Chondrocyte (in vitro differentiated cells): Measurements from ENCODE around the gene KRTAP5-3. TPM values are rescaled to one million over a fixed set of nuclear protein-coding genes. Genes with fewer than 3 reads are reported as not detected.

Experiments used
- DNase-seq: peaks from one replicate; pipeline ENCODE4 v3.0.0; 2021; ENCODE audit warnings: mixed read lengths, low spot score
- H3K27ac Mint-ChIP-seq: one replicate; pipeline ENCODE4 v1.8.0; 2021; ENCODE audit warnings: mild to moderate bottlenecking, moderate library complexity, mixed read lengths; ENCODE audit not compliant: unreplicated experiment
- H3K27me3 Mint-ChIP-seq: 2 replicates; pipeline ENCODE4 v1.8.0; 2021; ENCODE audit warnings: low read depth, mixed read lengths
- H3K36me3 Mint-ChIP-seq: 2 replicates; pipeline ENCODE4 v1.8.0; 2021; ENCODE audit warnings: low read depth, mixed read lengths
- H3K4me1 Mint-ChIP-seq: 2 replicates; pipeline ENCODE4 v1.8.0; 2021; ENCODE audit warnings: low read depth, mild to moderate bottlenecking, mixed read lengths
- H3K4me3 Mint-ChIP-seq: one replicate; pipeline ENCODE4 v1.8.0; 2021; ENCODE audit warnings: mild to moderate bottlenecking, moderate library complexity, mixed read lengths; ENCODE audit not compliant: unreplicated experiment
- H3K9me3 Mint-ChIP-seq: 2 replicates; pipeline ENCODE4 v1.8.0; 2021; ENCODE audit warnings: low read depth, mixed read lengths
- total RNA-seq: library from RNA; stranded (reverse); gene quantifications from 3 replicates; pipeline ENCODE4 v1.2.1, GENCODE V29; 2021
- TF ChIP-seq, protein P1 (sequence below): fragments of 200-600 bp; sonication (generic); IDR thresholded peaks from 2 replicates; pipeline ENCODE4 v1.5.0; 2021; ENCODE audit warnings: antibody characterized with exemption, mild to moderate bottlenecking, moderate library complexity

KRTAP5-3 gene
- total RNA-seq, 1 donor from 2014 or later: not detected

GRCh38 chr11:1557904-1558774, 50.1 kb downstream of the KRTAP5-3 start:
- peaks cover 3% of the 10 kb centered on the region for H3K36me3 Mint-ChIP-seq
- no peak for DNase-seq
- peak overlapping the region; percentile 46 for H3K4me3 Mint-ChIP-seq
- TF ChIP-seq, protein P1, sequence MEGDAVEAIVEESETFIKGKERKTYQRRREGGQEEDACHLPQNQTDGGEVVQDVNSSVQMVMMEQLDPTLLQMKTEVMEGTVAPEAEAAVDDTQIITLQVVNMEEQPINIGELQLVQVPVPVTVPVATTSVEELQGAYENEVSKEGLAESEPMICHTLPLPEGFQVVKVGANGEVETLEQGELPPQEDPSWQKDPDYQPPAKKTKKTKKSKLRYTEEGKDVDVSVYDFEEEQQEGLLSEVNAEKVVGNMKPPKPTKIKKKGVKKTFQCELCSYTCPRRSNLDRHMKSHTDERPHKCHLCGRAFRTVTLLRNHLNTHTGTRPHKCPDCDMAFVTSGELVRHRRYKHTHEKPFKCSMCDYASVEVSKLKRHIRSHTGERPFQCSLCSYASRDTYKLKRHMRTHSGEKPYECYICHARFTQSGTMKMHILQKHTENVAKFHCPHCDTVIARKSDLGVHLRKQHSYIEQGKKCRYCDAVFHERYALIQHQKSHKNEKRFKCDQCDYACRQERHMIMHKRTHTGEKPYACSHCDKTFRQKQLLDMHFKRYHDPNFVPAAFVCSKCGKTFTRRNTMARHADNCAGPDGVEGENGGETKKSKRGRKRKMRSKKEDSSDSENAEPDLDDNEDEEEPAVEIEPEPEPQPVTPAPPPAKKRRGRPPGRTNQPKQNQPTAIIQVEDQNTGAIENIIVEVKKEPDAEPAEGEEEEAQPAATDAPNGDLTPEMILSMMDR: no peak
- H3K27ac Mint-ChIP-seq: peak overlapping the region; percentile 98
- no peaks in the 10 kb centered on the region for H3K9me3 Mint-ChIP-seq
- peaks cover 42% of the 10 kb centered on the region for H3K4me1 Mint-ChIP-seq
- no peaks in the 10 kb centered on the region for H3K27me3 Mint-ChIP-seq

Other genes starting within 250 kb of the KRTAP5-3 start
- gene BRSK2, start 218.5 kb downstream of the KRTAP5-3 start, total RNA-seq: 1.8 to 6.9 TPM (median 6.0 TPM) in 3 replicates
- gene MOB2, start 121.7 kb downstream of the KRTAP5-3 start, total RNA-seq: 24.9 to 28.0 TPM (median 26.9 TPM) in 3 replicates
- gene DUSP8, start 36.2 kb downstream of the KRTAP5-3 start, total RNA-seq: 6.9 to 12.6 TPM (median 12.1 TPM) in 3 replicates
- not detected in 3 replicates for gene KRTAP5-1, start 23.2 kb downstream of the KRTAP5-3 start, total RNA-seq
- gene KRTAP5-2, start 10.2 kb downstream of the KRTAP5-3 start, total RNA-seq: not detected in 3 replicates
- gene KRTAP5-4, start 13.7 kb upstream of the KRTAP5-3 start, total RNA-seq: not detected in 3 replicates
- not detected in 3 replicates for gene KRTAP5-5, start 21.3 kb upstream of the KRTAP5-3 start, total RNA-seq
- gene KRTAP5-6, start 88.7 kb upstream of the KRTAP5-3 start, total RNA-seq: not detected in 3 replicates
- 39.8 to 159 TPM (median 41.2 TPM) in 3 replicates for gene IFITM10, start 142.1 kb upstream of the KRTAP5-3 start, total RNA-seq
- gene CTSD, start 155.5 kb upstream of the KRTAP5-3 start, total RNA-seq: 935 to 3,230 TPM (median 949 TPM) in 3 replicates
- gene SYT8, start 226.5 kb upstream of the KRTAP5-3 start, total RNA-seq: 7.1 to 20.4 TPM (median 7.3 TPM) in 3 replicates
- gene TNNI2, start 230.5 kb upstream of the KRTAP5-3 start, total RNA-seq: 1.3 to 3.2 TPM (median 1.4 TPM) in 3 replicates
- gene LSP1, start 244.6 kb upstream of the KRTAP5-3 start, total RNA-seq: 7.2 to 27.5 TPM (median 7.4 TPM) in 3 replicates